Measurements from ENCODE around the gene CCSER1. TPM values are rescaled to one million over a fixed set of nuclear protein-coding genes. Genes with fewer than 3 reads are reported as not detected.

The CCSER1 gene
- total and polyA plus RNA-seq, 4 donors, result 0.18 to 2.3 (median 1.2) TPM

- H3K27ac ChIP-seq (ENCODE audit: low read depth in 1 of 2, low read length in 2 of 2), result no peak overlapping the region
- H3K4me3 ChIP-seq (ENCODE audit: low read depth in 1 of 3, low read length in 3 of 3), result no peak overlapping the region
- WGBS, result 76% methylated on average over 2 of the region's 2 CpGs
- H3K36me3 ChIP-seq (ENCODE audit: control insufficient read depth in 4 of 4, insufficient read depth in 3 of 4, low read depth in 1 of 4, low read length in 3 of 4), result no peaks in the 10 kb centered on the region
- H3K27me3 ChIP-seq (ENCODE audit: control insufficient read depth in 4 of 4, insufficient read depth in 4 of 4, low read length in 3 of 4), result no peaks in the 10 kb centered on the region
- H3K9ac ChIP-seq (ENCODE audit: low read depth in 1 of 2, low read length in 2 of 2), result no peak overlapping the region
- no peaks in the 10 kb centered on the region for H3K9me3 ChIP-seq (ENCODE audit: control insufficient read depth in 4 of 4, low read length in 3 of 4)
- TF ChIP-seq HNF4G (IDR thresholded peaks at IDR 0.05), result no peak
- no peak for TF ChIP-seq ZBTB33 (IDR thresholded peaks at IDR 0.05)
- TF ChIP-seq RAD21 (IDR thresholded peaks at IDR 0.05), result no peak
- no peak for TF ChIP-seq FOXA1 (IDR thresholded peaks at IDR 0.05)
- TF ChIP-seq, protein P1, sequence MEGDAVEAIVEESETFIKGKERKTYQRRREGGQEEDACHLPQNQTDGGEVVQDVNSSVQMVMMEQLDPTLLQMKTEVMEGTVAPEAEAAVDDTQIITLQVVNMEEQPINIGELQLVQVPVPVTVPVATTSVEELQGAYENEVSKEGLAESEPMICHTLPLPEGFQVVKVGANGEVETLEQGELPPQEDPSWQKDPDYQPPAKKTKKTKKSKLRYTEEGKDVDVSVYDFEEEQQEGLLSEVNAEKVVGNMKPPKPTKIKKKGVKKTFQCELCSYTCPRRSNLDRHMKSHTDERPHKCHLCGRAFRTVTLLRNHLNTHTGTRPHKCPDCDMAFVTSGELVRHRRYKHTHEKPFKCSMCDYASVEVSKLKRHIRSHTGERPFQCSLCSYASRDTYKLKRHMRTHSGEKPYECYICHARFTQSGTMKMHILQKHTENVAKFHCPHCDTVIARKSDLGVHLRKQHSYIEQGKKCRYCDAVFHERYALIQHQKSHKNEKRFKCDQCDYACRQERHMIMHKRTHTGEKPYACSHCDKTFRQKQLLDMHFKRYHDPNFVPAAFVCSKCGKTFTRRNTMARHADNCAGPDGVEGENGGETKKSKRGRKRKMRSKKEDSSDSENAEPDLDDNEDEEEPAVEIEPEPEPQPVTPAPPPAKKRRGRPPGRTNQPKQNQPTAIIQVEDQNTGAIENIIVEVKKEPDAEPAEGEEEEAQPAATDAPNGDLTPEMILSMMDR (IDR thresholded peaks at IDR 0.05; ENCODE audit: low read depth, low read length, missing input control), result no peak
- no peak for TF ChIP-seq MAX (IDR thresholded peaks at IDR 0.05)
- TF ChIP-seq JUND (IDR thresholded peaks at IDR 0.05), result no peak
- no peak for TF ChIP-seq TAF1 (conservative IDR thresholded peaks at IDR 0.05)
- TF ChIP-seq RXRA (IDR thresholded peaks at IDR 0.05), result no peak
- TF ChIP-seq YY1 (IDR thresholded peaks at IDR 0.05), result no peak
- TF ChIP-seq GABPA (IDR thresholded peaks at IDR 0.05 in 1 of 2, conservative IDR thresholded peaks at IDR 0.05 in 1 of 2), result no peak
- no peak for TF ChIP-seq SP1 (IDR thresholded peaks at IDR 0.05)
- TF ChIP-seq, protein P2, sequence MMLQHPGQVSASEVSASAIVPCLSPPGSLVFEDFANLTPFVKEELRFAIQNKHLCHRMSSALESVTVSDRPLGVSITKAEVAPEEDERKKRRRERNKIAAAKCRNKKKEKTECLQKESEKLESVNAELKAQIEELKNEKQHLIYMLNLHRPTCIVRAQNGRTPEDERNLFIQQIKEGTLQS (IDR thresholded peaks at IDR 0.05), result no peak
- TF ChIP-seq HNF4A (conservative IDR thresholded peaks at IDR 0.05), result no peak
- no peak for TF ChIP-seq REST (IDR thresholded peaks at IDR 0.05)
- TF ChIP-seq FOXA2 (IDR thresholded peaks at IDR 0.05), result no peak
- no peak for TF ChIP-seq EGR1 (IDR thresholded peaks at IDR 0.05; ENCODE audit: low read depth in 2 of 2)
- no peak for TF ChIP-seq NR2F2 (IDR thresholded peaks at IDR 0.05)
- no peaks in the 10 kb centered on the region for H3K4me1 ChIP-seq (ENCODE audit: control insufficient read depth in 4 of 4, insufficient read depth in 4 of 4, low read length in 3 of 4)
- no peak for DNase-seq (ENCODE audit: low spot score)
Observed at GRCh38 chr4:90598741-90599140, 471.5 kb downstream of the CCSER1 start.

All from liver (tissue), 9 donors.